HUDEP-2 (cell line): Measurements from ENCODE around the gene GPNMB.

Experiments used
- DNase-seq, 76 experiments: peaks; one replicate each; lab custom pipeline; 2025; ENCODE audit not compliant: unreplicated experiment in 76 of 76; lab: John Stamatoyannopoulos, UW

GPNMB gene

DNA sequence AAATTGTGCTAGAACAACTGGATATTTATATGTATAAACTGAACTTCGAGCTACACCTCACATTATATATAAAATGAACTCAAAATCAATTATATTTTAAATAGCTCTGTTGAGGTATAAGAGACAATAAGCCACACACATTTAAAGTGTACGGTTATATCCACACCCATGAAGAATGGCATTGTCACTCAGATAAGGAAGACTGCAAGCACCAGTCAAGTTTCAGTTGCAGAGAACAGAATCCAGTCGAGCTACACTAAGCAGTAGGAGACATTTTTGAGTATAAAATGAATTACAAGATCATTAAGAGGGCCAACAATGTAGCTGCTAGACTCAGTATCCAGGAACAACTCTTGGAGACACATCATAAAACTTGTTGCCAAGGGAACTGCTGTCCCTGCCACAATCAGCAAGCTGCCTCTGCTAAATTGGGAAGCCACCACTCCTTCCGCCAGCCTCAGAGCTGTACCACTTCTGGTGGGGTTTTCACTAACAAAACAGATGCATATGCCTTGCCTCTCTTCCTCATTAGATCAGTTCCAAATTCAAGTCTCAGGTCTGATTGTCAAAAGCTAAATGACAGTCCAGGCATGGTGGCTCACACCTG, 19.6 kb upstream of the GPNMB start:
- peak in 2 of 76 experiments; percentile 9 to 11 for DNase-seq

DNA sequence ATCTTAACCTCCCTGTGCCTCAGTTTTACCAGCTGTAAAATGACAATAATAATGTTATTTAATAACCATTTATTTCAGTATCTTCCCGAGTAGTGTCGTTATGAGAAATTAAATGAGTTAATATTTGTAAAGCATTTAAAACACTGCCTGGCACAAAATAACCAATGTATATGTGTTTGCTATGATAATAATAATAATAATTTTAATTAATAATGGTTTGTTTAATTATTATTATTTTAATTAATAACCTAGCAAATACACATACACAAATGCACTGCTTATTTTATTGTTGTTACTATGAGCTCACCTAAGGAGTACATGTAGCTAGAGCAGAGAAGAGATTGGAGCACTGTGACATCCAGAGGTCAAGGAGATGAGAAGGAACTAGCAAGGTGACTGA, 18.2 kb upstream of the GPNMB start:
- DNase-seq = no peak

DNA sequence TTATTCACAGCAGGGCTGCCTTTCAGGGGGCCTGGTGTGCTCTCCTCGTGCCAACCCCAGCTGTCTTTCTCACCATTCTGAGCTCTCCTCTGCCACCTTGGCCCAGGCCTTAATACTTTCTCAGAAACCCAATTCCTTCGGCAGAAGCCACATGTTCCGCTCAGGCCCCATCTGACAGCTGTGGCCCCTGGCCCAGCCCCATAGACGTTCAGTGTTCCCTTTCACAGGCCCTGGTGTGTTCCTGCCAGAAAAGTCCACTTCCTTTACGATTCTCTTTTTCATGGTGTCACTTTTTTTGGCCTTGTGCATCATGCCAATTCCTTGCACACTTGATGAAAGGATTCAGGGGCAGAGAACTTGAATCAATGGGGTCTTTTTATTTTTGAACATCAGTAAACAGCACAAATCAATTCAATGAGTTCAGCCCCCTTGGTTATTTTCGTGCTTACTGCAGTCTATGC, 15.9 kb upstream of the GPNMB start:
- no peak for DNase-seq

DNA sequence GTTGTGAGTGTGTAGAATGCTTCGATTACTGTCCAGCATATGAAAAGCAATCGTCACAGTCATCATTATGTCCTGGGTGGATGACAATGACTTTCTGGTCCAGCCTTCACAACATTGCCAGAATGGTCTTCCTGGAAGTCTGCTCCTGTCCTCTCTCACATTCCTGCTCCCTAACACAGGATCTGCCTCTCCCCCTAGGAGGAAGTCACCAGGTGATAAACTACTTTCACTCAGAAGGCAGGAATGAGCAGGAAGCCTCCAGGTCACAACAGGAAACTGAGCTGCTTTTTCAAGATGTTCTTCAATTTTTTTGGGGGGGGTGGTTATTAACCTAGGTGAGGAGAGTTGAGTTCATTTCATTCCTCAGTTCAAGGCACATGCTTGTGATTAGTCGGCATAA, 13.6 kb upstream of the GPNMB start:
- DNase-seq = no peak

DNA sequence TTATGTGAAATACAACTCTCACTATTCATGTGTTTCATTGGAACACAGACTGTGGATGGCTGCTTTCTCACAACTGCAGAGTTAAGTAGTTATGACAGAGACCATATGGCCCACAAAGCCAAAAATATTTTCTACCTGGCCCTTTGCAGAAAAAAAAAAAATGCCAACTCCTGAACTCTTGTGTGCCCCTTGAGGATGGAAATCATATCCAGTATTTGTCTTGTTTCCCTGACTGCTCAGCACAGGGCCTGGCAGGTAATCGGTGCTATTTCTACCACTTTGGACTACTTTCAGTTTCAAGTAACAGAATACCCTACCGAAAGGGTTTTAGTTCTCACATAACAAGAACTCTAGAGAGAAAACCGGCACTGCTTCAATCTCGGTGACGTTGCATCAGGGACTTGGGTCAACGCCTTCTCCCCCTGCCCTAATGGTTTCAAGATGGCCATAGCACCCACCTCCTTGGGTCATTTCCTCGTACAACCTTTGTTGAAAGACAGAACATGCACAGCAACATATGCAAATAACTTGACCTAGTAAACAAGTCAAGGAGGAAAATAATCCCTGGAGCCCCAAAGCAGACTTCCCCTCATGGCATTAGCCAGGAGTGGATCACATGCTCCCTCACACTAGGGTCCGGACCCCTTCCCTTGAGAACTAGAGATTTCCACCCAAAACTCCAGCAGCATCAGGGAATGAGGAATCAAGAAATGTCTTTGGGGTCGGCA, 11.8 kb upstream of the GPNMB start:
- DNase-seq = no peak

DNA sequence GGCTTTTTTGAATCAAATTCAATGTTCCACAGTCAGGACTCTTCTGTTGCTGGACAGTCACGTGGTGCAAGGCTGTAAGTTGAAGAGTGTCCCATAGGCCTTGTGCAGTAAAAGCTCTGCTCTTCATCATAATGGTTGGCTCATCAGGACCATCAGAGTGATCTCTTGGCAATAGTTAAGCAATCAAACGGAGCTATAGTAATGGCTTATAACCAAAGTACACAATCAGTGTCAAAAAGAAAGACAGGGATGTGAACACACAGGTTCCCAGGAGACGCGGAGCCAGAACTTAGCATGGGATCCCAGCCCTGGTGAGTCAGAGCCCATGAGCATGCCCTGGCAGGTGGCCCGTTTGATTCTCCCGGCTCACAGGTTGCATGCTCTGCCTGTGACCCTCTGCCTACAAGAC, 10.8 kb upstream of the GPNMB start:
- DNase-seq = no peak

DNA sequence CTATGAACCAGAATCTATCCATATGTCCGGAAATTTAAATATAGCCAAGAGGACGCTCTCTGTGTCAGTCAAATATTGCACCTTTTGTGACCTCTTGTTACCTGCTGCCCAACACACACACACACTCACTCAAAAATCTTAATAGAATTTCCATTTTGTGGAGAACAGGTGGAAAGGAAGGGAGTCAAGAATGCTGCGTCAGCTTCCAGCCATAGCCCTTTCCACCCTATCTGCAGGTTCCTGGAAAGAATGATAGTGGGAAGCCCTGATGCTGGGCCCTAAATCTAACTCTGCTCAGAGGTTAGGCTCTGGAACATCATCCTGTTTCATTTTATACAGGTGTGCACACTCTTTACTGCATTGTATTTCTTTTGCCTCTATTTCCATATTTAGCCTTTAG, 9.6 kb upstream of the GPNMB start:
- DNase-seq = no peak

DNA sequence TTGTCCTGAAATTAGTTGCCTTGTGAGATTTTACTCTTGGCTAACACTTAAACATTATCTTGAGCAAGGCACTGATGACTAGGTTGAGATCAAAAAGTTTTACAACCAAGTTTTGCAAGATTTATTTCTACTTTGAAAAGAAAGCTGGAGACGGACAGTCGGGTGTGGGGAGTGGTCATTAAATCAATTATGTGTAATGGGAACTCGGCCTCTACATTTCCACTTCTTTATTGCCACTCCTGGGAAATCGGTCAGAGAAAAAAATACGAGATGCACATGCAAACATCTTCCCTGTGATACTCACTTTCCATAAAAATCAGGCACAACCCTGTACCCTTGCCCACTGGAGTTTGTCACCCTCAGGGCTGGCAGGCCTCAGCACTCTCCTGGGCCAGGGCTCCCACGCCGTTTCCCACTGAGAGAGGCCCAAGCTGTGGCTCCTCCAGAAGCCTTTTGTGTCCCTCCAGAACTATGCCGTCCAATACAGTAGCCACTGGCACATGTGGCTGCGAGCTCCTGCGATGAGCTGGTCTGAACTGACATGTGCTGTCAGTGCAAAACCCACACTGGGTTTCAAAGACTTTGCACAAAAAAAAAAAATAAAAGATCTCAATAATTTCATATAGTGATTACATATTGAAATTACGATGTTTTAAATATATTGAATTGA, 7.5 kb upstream of the GPNMB start:
- no peak for DNase-seq

DNA sequence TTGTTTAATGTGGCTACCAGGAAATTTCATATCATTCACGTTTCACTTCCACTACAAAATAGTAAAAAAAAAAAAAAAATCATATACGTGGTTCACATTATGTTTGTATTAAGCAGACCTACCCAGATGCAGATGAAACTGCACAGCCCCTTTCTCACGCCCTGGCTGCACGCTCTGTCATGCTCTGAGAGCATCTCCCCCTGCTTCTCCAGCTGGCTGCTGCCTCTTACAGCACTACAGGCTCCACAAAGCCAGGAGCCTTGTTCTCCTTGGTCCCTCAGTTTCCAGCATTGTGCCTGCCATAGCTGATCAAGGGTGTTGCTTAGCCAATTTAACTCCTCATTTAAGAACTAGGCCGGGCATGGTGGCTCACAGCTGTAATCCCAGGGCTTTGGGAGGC, 6.9 kb upstream of the GPNMB start:
- DNase-seq = no peak

DNA sequence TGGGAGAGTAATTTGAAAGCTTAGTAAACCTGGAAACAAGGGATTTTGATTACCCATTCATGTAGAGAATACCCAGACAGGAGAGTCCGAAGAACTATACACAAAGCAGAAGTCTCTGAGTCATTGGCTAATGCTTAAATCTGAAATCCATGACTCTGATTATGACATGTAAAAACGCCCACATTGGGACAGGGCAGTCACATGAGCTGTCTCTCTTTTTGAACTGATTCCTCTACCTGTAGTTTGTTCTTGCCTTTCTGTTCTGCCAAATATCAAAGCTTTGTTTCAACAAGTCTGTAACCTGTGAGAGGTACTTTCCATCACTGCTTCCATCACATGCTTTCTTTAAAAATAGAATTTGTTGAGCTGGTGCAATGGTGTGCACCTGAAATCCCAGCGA, 4.3 kb upstream of the GPNMB start:
- DNase-seq = no peak

DNA sequence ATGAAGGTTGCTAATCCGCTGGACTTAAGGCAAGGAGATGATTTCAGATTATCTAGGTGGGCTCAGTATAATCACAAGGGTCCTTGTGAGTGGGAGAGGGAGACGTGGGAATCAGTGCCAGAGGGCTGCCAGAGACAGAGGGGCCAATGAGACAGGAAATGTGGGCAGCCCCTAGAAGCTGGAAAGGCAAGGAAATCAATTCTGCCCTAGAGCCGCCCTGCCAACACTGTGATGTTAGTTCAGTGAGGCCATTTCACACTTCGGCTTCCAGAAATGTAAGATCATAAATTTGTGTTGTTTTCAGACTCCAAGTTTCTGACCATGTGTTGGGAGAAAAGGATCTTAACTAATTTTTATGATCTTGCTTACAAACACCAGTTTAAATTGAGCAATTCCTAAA, 3.6 kb upstream of the GPNMB start:
- no peak for DNase-seq

DNA sequence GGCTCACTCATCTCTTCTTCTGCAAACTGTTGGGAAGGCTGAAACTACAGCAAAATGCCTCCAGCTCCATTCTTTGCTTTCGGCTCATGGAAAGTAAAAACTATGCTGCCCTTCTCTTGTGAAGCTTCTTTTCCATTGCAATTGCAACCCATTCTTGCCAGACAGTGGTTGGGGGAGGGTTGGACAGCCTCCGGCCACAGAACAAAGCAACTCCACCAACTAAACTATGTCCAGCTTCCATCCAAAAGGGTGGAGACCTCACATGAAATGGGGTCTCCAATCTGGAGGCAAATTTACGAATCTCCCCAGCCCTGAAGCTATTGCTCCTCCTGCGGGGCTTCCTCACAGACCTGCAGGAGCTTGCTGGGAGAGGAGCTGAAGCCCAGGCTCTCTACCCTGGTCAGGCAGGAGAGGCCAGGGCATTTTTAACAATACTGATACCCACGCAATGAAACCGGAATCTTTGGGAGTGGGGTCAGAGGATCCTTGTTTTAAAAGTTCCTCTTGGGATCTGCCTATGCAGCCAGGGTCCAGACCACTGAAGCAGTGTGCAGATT, 549 bp downstream of the GPNMB start:
- DNase-seq = no peak

DNA sequence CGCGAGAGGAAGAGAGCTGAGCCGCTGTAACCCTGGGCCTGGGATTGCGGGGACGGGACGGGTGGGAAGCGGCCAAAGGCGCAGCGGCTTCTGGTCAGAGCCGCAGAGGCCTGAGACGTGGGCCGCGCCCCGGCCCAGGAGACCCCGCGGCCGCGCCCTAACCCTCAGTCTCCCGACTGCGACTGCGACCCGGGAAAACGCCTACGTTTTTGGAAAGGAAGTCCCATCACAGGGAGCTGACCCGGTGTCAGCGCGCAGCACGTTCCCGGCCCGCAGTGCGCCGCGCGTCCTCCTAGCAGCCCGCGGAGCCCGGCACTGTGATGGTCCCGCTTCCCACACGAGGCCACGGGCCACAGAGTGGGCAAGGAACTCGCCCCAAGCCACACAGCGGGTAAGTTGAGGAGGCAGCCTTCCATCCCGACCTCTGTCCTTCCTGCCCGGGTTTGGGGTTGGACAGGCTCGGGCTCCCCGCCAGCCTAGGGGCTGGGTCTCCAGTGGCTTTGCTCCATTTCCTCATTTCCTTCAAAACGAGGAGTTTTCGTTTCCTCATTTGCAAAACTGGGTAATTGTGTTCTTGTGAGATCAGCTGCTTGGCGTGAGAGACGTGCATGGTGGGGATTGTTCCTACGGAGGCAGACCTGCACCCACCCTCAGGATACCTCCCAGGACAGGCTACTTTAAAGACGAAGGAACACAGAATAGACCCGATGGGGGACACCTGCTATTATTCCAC, 1.2 kb downstream of the GPNMB start:
- no peak for DNase-seq

DNA sequence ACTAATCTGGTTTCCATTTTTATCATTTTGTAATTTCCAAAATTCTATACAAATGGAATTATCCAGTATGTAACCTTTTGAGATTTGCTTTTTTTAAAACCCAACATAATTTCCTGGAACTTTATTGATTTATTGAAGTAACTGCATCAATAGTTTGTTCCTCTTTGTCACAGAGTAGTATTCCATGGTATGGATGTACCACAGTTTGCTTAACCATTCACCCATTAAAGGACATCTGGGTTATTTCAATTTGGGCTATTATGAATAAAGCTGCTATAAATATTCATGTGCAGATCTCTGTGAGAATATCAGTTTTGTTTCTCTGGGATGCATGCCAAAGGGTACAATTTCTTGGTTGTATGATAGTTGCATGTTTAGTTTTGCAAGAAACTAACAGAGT, 2.9 kb downstream of the GPNMB start:
- DNase-seq = no peak

DNA sequence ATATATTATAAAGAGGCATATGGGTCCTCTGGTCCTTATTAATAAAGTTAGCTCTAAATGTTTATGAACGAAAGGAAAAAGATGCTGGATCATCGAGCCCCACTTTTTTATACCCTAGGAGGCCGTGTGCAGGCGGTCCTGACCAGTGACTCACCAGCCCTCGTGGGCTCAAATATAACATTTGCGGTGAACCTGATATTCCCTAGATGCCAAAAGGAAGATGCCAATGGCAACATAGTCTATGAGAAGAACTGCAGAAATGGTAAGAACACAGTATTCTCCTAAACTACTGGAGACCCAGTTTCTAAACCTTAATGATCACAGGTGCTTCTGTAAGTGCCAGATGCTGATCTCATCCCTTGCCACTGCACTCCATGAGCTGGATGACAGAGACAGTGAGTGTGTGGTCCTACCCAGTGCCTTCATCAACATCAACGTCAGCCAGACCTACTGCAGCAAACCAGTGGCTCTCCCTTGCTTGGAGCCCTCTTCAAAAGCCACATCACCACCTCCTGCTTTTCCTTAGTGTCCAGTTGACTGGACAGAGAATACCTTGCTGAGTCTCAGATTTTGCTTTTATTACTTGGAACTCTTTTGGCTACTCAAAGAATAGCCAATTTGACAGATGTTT, 7.6 kb downstream of the GPNMB start:
- DNase-seq = no peak

DNA sequence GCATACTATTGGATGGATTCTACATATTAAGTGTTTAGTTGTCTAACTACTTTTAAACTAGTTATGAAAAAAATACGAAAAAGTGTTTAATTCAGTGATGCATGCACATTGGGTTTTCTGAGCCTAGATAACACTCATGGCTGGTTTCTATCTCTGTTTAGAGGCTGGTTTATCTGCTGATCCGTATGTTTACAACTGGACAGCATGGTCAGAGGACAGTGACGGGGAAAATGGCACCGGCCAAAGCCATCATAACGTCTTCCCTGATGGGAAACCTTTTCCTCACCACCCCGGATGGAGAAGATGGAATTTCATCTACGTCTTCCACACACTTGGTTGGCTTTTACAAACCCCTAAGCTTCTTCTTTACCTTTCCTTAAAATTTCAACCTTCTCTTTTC, 10.2 kb downstream of the GPNMB start:
- peak in 3 of 76 experiments; percentile 13 to 38 (median 18) for DNase-seq

DNA sequence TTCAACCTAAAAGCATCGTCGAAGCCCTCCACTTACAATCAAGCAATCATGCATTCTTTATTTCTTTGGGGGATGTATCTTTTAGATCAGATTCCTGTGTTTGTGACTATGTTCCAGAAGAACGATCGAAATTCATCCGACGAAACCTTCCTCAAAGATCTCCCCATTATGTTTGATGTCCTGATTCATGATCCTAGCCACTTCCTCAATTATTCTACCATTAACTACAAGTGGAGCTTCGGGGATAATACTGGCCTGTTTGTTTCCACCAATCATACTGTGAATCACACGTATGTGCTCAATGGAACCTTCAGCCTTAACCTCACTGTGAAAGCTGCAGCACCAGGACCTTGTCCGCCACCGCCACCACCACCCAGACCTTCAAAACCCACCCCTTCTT, 13.8 kb downstream of the GPNMB start:
- DNase-seq = no peak

DNA sequence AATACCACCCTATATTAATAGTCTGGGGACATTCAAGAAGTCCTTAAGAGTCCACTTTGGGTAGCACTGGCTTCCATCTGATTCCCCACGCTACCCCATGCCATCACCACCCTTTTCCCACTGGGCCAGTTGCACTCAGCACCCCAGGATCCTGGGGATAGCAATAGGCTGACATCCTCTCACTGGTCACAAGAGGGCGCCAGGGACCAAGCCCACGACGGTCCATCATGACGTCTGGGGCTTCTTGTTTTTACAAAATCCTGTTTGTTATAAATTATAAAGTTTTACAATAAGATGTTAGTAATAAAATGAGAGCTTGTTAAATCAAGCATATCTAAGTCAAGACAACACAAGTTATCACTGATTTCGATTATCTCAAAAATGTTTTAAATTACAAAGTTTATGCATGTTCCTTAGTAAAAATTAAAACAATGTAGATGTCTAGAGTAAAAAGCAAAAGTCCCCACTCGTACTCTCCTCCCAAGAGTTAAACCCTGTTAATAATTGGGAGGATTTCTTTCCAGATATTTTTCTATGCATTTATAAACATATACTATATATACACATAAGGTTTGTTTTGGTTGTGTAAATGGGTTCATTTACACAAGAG, 15.4 kb downstream of the GPNMB start:
- DNase-seq = peak in 62 of 76 experiments; percentile 2 to 69 (median 44)

DNA sequence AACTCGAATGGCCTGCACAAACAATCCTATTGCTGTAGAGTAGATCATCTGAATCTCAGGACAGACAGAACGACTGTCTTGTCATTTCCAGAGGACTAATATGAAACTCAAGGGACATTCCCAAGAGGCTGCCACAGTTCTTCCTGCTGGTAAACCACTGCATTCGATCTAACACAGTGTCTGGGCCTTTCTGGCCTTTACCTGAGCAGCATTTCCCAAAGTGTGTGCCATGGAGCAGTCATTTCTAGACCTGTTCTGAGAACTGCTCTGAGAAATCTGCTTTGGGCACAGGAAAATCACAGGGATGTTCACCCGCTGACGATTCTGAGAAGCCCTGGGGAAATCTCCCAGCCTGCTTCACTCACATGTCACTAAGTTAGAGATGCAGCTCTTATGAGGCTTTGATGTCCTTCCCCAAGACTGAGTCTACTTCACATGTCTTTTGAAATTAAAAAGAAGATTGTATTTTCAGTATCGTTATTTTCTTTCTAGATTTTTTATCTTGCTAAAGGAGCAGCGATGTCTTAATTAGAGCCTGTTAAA, 18.4 kb downstream of the GPNMB start:
- DNase-seq = no peak

DNA sequence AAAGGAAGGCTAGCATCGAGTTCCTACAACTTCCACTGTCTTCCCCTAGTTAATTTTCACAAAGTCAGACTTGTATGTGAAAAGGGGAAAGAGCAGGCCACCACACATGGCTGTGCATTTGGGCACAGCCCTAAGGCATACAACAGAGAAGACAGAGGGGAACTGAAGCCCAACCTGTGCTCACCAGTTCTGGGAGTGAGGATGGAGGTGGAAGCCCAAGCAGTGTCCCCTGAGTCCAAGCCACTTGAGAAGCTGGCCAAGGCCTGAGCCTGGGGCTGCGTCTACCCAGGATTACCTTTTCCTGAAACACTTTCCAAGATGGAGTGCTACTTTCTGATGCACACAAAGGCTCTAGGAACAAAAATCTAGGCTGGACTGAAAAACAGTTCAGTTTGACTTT, 20.3 kb downstream of the GPNMB start:
- DNase-seq = no peak
